Measurements from ENCODE around the gene LMF1. TPM values are rescaled to one million over a fixed set of nuclear protein-coding genes. Genes with fewer than 3 reads are reported as not detected.

Gene LMF1
- total RNA-seq, 1 donor, result 29.4 TPM

- no peak for TF ChIP-seq CTCF (IDR thresholded peaks at IDR 0.05; ENCODE audit: insufficient read depth, low read length)
- no peak for DNase-seq (ENCODE audit: low read depth)
- H3K4me3 ChIP-seq (ENCODE audit: low read depth, low read length), result no peak overlapping the region
These were observed 54.6 kb downstream of the LMF1 start for GRCh38 chr16:916035-916799.

GRCh38 chr16:915546-915945 lies 55.2 kb downstream of the LMF1 start:
- H3K4me3 ChIP-seq (ENCODE audit: low read depth, low read length), result no peak overlapping the region
- no peak for TF ChIP-seq CTCF (IDR thresholded peaks at IDR 0.05; ENCODE audit: insufficient read depth, low read length)
- no peak for DNase-seq (ENCODE audit: low read depth)

- TF ChIP-seq CTCF (IDR thresholded peaks at IDR 0.05; ENCODE audit: insufficient read depth, low read length), result no peak
- peak; percentile 4 for DNase-seq (ENCODE audit: low read depth)
- no peak overlapping the region for H3K4me3 ChIP-seq (ENCODE audit: low read depth, low read length)
These were observed 56.3 kb downstream of the LMF1 start for GRCh38 chr16:914440-914839.

- DNase-seq (ENCODE audit: low read depth), result no peak
- no peak overlapping the region for H3K4me3 ChIP-seq (ENCODE audit: low read depth, low read length)
- no peak for TF ChIP-seq CTCF (IDR thresholded peaks at IDR 0.05; ENCODE audit: insufficient read depth, low read length)
These were observed 56.9 kb downstream of the LMF1 start for GRCh38 chr16:913817-914439.

- no peak overlapping the region for H3K4me3 ChIP-seq (ENCODE audit: low read depth, low read length)
- TF ChIP-seq CTCF (IDR thresholded peaks at IDR 0.05; ENCODE audit: insufficient read depth, low read length), result no peak
- DNase-seq (ENCODE audit: low read depth), result no peak
These were observed 57.8 kb downstream of the LMF1 start for GRCh38 chr16:912684-913613.

GRCh38 chr16:912322-912683 lies 58.5 kb downstream of the LMF1 start:
- no peak for TF ChIP-seq CTCF (IDR thresholded peaks at IDR 0.05; ENCODE audit: insufficient read depth, low read length)
- DNase-seq (ENCODE audit: low read depth), result no peak
- no peak overlapping the region for H3K4me3 ChIP-seq (ENCODE audit: low read depth, low read length)
